ENCODE measurements around the gene ESPNL.
A peak's percentile ranks its signal among the peaks of the same experiment; 100 is the strongest.

ESPNL gene

DNA sequence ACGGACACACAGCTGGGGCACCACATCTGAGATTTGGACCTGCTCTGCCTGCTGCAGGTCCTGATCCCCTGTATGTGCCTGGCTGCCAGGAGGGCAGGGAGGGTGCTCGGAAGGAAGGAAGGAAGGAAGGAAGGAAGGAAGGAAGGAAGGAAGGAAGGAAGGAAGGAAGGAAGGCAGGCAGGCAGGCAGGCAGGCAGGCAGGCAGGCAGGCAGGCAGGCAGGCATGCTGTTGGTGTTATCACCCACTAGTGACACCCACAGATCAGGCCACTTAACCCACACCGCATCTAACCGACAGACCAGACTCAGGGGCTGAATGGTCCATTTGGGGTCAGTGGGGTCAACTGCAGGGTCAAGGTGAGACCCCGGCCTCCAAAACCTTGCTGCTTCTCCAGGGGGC is 44.1 kb downstream of the ESPNL start:
- DNase-seq, result no peak

- DNase-seq, result no peak
Measured at GRCh38 chr2:238145046-238145445, 44.9 kb downstream of the ESPNL start.

DNA sequence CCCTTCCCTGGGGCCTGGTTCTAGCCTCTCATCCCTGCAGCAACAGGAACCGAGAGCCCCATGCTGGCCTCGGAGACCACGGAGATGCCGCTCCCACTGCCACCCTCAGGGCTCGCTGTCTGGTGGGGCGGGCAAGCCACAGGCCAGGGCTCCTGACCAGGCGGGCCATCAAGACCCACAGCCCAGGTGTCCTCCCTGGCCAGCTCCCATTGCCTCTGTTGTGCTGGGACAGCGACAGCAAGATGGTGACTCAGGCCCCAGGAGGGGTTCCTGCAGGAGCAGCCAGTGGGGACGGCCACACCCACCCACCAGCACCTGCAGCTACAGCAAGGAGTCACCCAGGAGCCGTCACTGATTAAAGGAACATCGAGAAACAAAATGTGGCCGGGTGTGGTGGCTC is 45.7 kb downstream of the ESPNL start:
- DNase-seq, result no peak

DNA sequence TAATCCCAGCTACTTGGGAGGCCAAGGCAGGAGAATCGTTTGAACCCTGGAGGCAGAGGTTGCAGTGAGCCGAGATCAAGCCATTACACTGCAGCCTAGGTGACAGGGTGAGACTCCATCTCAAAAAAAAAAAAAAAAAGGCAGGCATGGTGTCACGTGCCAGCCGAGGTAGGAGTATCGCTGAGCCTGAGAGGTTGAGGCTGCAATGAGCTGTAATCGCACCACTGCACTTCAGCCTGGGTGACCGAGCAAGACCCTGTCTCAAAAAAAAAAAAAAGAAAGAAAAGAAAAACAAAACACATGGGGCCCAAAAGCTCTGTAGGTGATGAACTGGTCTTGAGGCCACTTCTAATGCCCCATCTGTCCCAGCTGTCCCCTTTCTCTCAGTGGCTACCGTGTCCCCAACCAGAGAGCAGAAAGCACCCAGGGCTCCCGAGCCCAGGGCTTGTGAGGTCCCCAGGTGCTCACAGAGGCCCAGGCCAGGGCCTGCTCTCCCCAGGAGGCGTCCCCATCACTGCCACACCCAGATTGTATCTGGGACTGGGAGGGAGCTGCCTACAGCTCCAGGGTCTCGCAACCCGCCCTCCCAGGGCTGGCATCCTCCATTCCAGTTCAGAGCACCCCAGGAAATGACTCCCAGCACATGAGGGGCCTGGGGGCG is 46.9 kb downstream of the ESPNL start:
- no peak for DNase-seq

DNA sequence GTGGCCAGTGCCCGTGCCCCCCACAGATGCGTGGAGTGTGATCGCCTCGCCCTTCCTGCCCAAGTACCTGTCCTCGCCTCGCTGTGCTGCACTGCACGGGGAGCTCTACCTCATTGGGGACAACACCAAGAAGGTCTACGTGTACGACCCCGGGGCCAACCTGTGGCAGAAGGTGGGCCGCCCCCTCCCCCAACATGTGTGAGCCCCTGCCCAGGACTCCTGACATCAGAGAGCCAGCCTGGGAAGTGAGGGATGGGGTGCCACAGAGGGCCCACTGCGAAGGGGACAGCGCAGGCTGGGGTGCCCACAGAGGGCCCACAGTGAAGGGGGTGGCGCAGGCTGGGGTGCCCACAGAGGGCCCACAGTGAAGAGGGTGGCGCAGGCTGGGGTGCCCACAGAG is 48.8 kb downstream of the ESPNL start:
- DNase-seq, result no peak

- DNase-seq, result no peak
Measured at GRCh38 chr2:238149841-238150572, 49.9 kb downstream of the ESPNL start.

DNA sequence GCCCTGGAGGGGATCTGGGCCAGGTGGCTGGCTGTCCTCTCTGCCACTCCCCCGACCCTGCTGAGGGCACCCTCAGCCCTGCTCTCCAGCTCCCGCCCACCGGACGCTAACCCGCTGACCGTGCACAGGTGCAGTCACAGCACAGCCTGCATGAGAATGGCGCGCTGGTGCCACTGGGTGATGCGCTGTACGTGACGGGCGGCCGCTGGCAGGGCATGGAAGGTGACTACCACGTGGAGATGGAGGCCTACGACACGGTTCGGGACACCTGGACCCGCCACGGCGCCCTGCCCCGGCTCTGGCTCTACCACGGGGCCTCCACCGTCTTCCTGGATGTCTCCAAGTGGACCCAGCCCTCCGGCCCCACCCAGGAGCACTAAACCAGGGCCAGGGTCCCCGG is 50.5 kb downstream of the ESPNL start:
- no peak for DNase-seq

- no peak for DNase-seq
Measured at GRCh38 chr2:238151205-238151604, 51.1 kb downstream of the ESPNL start.

- no peak for DNase-seq
Measured at GRCh38 chr2:238151628-238152235, 51.6 kb downstream of the ESPNL start.

- DNase-seq, result no peak
Measured at GRCh38 chr2:238152771-238153688, 52.9 kb downstream of the ESPNL start.

- no peak for DNase-seq
Measured at GRCh38 chr2:238154570-238154969, 54.4 kb downstream of the ESPNL start.

DNA sequence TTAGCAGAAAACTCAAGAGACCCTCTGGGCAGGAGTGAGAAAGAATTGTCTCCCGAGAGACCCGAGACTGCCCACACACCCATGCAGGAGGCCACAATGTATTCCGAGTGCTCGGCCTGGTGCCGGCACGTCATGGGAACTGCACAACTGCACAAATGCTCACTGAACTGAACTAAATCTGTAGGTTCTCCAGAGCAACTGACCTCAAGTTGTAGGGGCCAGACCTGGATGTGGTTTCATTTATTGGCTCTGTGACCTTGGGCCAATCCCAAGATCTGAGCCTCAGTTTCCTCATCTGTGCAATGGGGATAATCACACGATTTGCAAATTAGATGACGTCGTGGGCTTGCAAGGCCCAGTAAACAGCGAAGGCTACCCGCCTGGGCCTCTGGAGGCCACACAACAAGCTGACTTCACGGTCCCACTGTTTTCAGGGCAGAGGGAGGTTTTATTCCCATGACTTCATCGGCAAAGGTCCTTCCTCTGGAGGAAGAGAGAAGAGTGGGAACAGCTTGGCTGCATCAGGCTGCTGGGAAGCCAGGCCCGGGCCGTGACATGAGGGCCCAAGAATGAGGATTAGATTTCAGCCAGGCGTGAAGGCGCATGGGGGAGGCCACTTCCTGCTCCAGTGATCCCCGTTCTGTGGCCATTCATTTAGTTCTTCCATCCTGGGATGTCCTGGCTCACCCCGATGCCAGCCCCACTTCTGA is 55.1 kb downstream of the ESPNL start:
- DNase-seq, result no peak

DNA sequence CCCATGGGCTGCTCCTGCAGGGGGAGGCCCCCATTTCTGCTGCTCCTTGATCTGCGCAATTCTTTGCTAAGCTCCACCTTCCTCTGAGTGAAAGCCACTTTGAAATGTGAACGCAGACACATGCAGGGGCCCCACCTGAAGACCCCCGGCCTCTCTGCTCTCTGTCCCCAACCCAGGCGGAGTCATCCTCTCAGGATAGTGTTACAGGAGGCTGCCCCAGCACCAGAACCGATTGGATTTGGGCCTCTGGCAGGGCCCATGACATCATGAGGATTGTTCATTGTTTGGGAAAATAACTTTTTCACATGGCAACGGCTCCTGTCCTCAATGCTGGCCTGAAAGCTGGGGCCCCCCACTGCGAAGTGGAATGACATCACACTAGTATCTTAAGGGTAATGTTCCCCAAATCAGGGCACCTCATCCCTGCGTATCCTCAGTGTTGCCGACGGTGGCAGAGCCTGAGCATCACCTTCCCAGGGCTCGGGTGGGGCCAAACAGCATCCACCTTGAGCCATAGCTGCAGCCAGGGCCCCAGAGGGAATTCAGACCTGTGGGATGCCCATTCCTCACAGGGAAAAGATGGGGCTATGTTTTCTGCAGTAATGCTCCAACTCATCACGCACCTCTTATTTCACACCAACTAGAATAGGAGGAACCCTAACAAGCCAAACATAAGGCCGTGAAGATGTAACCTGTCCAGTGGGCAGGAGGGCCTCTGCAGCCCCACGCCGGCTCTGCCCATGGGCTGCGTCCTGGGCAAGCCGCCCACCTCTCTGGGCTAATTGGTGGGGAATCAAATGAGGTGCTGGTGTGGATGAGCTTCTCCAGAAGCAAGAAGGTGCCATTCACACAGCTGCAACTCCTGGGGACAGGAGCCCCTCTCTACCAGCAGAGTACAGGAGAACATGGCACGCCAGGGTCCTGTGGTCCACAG is 55.9 kb downstream of the ESPNL start:
- no peak for DNase-seq

DNA sequence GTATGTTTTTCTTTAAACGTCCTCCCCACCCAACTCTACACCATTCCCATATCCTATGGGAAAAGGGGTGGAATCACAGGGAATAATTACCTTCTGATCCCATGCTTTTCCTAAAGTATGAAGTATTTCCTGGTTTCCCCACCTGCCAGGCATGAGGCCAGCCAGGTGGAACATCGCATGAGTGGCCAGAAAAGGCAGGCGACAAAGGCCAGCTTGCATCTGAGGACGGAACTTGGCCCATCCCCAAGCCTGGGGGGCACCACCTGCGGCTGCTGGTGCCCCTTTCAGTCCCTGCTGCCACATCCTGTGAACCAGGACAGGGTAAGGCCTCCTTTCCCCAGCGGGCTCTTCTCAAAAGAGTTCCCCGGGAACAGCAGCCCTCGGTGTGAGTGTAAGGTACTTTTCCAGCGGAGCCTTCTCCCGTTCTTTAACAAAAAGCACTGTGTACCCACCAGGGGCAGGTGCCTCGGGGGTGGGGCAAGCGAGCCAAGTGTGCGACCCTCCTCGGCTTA is 57.4 kb downstream of the ESPNL start:
- DNase-seq, result no peak

DNA sequence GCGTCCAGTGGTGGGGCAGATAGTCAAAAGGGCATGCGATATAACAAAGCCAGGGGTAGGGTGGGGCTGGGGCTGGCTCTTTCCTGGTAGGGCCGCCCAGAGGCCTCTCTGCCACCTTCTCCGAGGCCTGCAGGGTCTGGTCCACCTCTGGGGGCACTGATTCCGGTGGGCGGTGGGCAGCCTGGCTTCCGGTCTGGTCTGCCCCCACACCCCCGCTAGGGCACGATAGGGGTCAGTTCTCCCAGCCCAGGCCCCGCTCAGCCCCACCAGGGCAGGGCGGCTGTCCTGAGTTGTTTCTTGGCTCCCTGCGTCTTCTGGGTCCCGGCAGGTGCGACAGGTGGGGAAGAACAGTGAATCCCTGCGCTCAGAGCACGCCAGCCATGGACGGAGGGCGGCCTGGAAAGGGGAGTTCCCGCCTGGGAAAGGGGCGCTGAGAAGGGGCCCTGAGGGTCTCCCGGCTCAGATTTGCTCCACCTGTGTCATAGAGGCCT is 57.9 kb downstream of the ESPNL start:
- no peak for DNase-seq

GRCh38 chr2:238158509-238159070 is 58.5 kb downstream of the ESPNL start, which contains the start of gene ERFE:
TSS of gene ERFE (plus strand) at chr2:238158970. CDS start at chr2:238159008, 38 bp downstream.
- peak; percentile 26 for DNase-seq

DNA sequence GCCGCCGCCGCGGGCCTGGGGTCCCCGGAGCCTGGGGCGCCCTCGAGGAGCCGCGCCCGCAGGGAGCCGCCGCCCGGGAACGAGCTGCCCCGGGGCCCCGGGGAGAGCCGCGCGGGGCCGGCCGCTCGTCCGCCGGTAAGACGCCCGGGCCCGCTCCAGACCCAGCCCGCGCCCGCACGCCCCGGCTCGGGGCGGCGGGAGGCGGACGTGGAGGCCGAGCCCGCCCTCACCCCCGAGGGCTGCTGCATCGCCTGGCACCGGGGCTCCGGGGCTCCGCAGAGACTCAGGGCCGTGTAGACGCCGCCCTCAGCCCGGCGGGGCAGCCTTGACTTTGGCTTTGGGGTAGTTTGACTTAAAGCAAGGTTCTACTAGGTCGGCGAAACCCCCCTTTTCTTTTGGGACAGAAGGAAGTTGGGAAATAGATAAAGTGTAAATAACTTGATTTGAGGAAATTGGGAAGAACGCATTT is 59.0 kb downstream of the ESPNL start:
- DNase-seq, result no peak

DNA sequence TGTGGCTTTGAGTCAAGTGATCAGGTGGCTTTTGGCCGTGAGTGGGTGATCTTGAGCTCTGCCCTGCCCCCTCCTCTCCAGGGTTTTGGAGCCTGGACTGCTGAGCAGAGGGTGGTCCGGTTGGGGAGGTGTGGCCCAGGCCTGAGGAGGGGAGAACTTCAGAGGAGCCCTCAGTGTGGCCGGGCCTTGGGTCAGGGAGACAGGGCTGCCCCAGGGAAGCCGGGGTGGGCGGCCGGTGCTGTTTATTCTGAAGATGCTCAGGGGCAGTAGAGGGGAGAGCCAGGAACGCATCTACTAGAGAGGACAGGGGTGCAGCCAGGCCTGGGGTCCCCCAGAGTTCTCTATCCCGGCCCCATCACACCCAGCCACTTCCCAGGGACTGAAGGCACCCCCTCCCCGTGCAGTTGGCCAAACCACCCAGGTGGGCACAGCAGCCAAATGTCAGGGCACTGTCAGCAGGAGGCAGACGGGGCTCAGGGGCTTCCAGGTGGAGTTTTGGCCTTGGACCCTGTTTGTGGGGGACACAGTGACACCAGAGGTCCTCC is 59.6 kb downstream of the ESPNL start:
- DNase-seq, result no peak

- no peak for DNase-seq
Measured at GRCh38 chr2:238160206-238161129, 60.3 kb downstream of the ESPNL start.

All from NCI-H2171 (cell line).